Activated CD8-positive, alpha-beta T cell treated with anti-CD3 and anti-CD28 coated beads, Interleukin-2, amount 10 ng/mL, durations not matched to agents 7 days and 5 days (primary cell): ENCODE data around the gene TPK1. TPM values are rescaled to one million over a fixed set of nuclear protein-coding genes. Genes with fewer than 3 reads are reported as not detected.

ENCODE experiments used
- ATAC-seq: fragments of 150-1000 bp; cut with Tn5 transposase; one replicate; pipeline ENCODE4 v1.10.0; 2021; ENCODE audit warnings: moderate library complexity
- CTCF ChIA-PET: fragments of 350-600 bp; sonication (Branson Sonifier 250); formaldehyde crosslinking; loops from one replicate; lab custom pipeline; 2021; ENCODE audit warnings: antibody characterized with exemption; lab: Charles Lee
- POLR2A ChIA-PET: fragments of 350-600 bp; sonication (Branson Sonifier 250); formaldehyde crosslinking; loops from one replicate; lab custom pipeline; 2021; ENCODE audit warnings: antibody characterized with exemption; lab: Charles Lee
- DNase-seq: peaks from one replicate; pipeline ENCODE4 v3.0.0-alpha.2; 2020
- H3K27ac Mint-ChIP-seq: one replicate; pipeline ENCODE4 v1.8.0; 2021; ENCODE audit warnings: mild to moderate bottlenecking, mixed read lengths
- H3K27me3 Mint-ChIP-seq: one replicate; pipeline ENCODE4 v1.8.0; 2021; ENCODE audit warnings: low read depth, mixed read lengths
- H3K36me3 Mint-ChIP-seq: one replicate; pipeline ENCODE4 v1.8.0; 2021; ENCODE audit warnings: low read depth, mixed read lengths
- H3K4me1 Mint-ChIP-seq: one replicate; pipeline ENCODE4 v1.8.0; 2021; ENCODE audit warnings: low read depth, mixed read lengths
- H3K4me3 Mint-ChIP-seq: one replicate; pipeline ENCODE4 v1.8.0; 2021; ENCODE audit warnings: mild to moderate bottlenecking, mixed read lengths
- H3K9me3 Mint-ChIP-seq: one replicate; pipeline ENCODE4 v1.8.0; 2022; ENCODE audit warnings: mixed read lengths; ENCODE audit not compliant: insufficient read depth
- total RNA-seq, 2 experiments: library from RNA; stranded (reverse); gene quantifications; one replicate each; pipeline ENCODE4 v1.2.3, GENCODE V29; 2021

The TPK1 gene
- total RNA-seq, 2 experiments from 2014 or later: 10.2 to 10.7 TPM

DNA sequence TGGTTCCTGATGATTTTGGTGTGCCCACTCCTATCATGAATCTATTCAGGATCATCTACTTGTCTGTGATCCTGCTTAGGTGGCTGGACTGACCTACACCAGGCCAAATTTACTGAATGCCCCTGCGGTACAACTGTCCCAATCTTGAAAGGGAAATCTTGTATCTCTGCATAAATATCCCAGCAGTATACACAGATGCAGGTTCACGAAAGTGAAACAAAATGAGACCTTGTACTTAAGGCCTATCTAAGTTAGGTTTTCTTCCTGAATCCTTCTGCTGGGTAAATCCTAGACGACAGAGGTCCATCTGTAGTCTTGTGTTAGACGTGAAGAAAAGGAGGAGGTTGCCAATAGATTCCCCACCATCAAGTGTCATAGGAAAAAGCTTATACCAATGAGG is 346.9 kb downstream of the TPK1 start:
- no peaks in the 10 kb centered on the region for H3K9me3 Mint-ChIP-seq
- no peak overlapping the region for H3K27ac Mint-ChIP-seq
- H3K4me3 Mint-ChIP-seq: no peak overlapping the region
- no peaks in the 10 kb centered on the region for H3K36me3 Mint-ChIP-seq
- DNase-seq: no peak
- H3K4me1 Mint-ChIP-seq: peaks cover 10% of the 10 kb centered on the region
- no peaks in the 10 kb centered on the region for H3K27me3 Mint-ChIP-seq
- ChIA-PET POLR2A (no interaction called here), CTCF (no interaction called here)
- no peak for ATAC-seq

DNA sequence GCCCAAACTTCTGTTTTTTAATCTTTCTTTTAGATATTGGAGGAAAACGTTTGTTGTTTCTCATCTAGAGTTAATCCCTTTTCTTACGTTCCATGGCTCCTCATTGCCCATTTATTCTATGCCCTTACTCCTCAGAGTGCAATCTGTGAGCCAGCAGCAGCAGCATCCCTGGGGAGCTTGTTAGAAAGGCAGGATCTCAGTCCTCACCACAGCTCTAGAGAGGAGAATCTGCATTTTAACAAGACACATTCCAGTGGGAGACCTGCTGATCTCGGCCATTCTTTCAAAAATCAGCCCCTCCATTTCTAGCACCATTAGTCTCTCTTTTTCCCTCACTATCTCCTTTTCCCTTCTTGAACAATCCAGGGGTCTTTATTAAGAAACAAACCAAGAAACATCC is 348.0 kb downstream of the TPK1 start:
- ChIA-PET POLR2A (no interaction called here), CTCF (no interaction called here)
- H3K27me3 Mint-ChIP-seq: no peaks in the 10 kb centered on the region
- no peak for DNase-seq
- H3K4me3 Mint-ChIP-seq: no peak overlapping the region
- H3K27ac Mint-ChIP-seq: no peak overlapping the region
- ATAC-seq: no peak
- no peaks in the 10 kb centered on the region for H3K9me3 Mint-ChIP-seq
- peaks cover 13% of the 10 kb centered on the region for H3K4me1 Mint-ChIP-seq
- no peaks in the 10 kb centered on the region for H3K36me3 Mint-ChIP-seq

- ATAC-seq (no peak), DNase-seq (no peak)
- no peaks in the 10 kb centered on the region for H3K36me3 Mint-ChIP-seq
- no peak overlapping the region for H3K4me3 Mint-ChIP-seq
- POLR2A ChIA-PET: no interaction called here
- H3K4me1 Mint-ChIP-seq: peaks cover 3% of the 10 kb centered on the region
- CTCF ChIA-PET: no interaction called here
- H3K27ac Mint-ChIP-seq: no peak overlapping the region
- no peaks in the 10 kb centered on the region for H3K27me3 Mint-ChIP-seq
- no peaks in the 10 kb centered on the region for H3K9me3 Mint-ChIP-seq
Measured at GRCh38 chr7:144484445-144484844, 351.4 kb downstream of the TPK1 start.

GRCh38 chr7:144483189-144483588 is 352.7 kb downstream of the TPK1 start:
- POLR2A ChIA-PET: no interaction called here
- ATAC-seq (no peak), DNase-seq (no peak)
- no peak overlapping the region for H3K4me3 Mint-ChIP-seq
- H3K27me3 Mint-ChIP-seq: no peaks in the 10 kb centered on the region
- no peak overlapping the region for H3K27ac Mint-ChIP-seq
- no peaks in the 10 kb centered on the region for H3K36me3 Mint-ChIP-seq
- CTCF ChIA-PET: no interaction called here
- H3K9me3 Mint-ChIP-seq: no peaks in the 10 kb centered on the region
- H3K4me1 Mint-ChIP-seq: peaks cover 3% of the 10 kb centered on the region

- no peak overlapping the region for H3K4me3 Mint-ChIP-seq
- H3K9me3 Mint-ChIP-seq: no peaks in the 10 kb centered on the region
- H3K4me1 Mint-ChIP-seq: peaks cover 3% of the 10 kb centered on the region
- no peaks in the 10 kb centered on the region for H3K36me3 Mint-ChIP-seq
- DNase-seq (no peak), ATAC-seq (no peak)
- no peaks in the 10 kb centered on the region for H3K27me3 Mint-ChIP-seq
- H3K27ac Mint-ChIP-seq: no peak overlapping the region
- ChIA-PET POLR2A (no interaction called here), CTCF (no interaction called here)
Measured at GRCh38 chr7:144481833-144482232, 354.0 kb downstream of the TPK1 start.

DNA sequence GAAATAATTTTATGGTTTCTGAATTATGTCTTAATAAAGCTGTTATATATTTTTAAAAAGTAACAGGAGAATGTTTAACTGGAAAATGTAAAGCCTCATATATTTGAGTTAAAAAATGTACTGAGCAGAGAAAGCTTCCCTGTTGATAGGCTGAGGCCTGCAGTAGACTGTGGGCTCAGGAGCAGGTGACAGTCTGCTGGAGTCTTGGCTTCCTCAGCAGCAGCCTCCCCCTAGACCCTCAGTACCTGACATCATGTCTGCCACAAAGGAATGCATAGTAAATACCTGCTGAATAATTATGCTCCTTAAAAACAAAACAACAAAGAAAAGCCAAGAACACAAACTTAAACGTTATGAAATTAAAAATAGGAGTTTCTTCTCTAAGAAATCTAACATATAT is 358.5 kb downstream of the TPK1 start:
- CTCF ChIA-PET: no interaction called here
- ATAC-seq: no peak
- POLR2A ChIA-PET: no interaction called here
- no peak for DNase-seq
- Mint-ChIP-seq H3K4me1 (no peaks in the 10 kb centered on the region), H3K4me3 (no peak overlapping the region), H3K36me3 (no peaks in the 10 kb centered on the region), H3K27me3 (no peaks in the 10 kb centered on the region), H3K27ac (no peak overlapping the region), H3K9me3 (no peaks in the 10 kb centered on the region)

DNA sequence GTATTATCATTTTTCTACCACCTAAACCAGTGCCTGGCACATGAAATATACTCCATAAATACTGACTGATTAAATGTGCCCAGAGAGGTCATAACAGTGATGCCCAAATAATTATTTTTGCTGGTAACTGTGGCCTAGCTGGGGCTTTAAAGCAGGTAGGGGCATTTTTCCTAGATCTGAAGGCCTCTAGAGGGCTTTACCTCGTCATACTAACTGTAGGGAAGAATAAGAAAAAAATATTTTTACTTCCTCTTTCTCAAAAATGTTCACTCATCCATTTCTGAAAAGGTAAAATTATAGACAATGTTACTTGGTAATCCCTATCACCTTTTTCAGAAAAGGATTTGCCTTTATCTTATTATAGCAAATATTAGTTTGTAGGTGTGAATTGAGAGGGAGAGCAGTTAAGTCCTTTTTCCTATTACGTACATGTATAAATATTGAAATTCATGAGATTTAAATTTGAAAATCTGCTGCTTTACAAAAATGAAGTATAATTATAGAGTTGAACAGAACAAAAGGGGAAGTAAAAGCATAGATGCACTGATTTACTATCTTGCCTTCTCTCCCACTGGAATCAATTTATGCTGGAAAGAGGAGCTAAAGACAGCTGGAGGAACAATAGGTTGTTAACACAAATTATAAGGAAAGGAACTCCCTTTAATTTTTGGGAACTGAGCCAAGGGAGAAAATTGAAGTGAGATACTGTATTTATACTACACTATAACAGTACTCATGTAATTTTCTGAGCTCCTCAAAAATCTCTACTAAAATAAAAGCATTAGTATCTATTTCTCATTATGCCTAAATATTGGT is 360.8 kb downstream of the TPK1 start:
- no peak for ATAC-seq
- CTCF ChIA-PET: no interaction called here
- Mint-ChIP-seq H3K27me3 (no peaks in the 10 kb centered on the region), H3K4me1 (no peaks in the 10 kb centered on the region), H3K9me3 (no peaks in the 10 kb centered on the region), H3K36me3 (no peaks in the 10 kb centered on the region), H3K4me3 (no peak overlapping the region), H3K27ac (no peak overlapping the region)
- POLR2A ChIA-PET: no interaction called here
- no peak for DNase-seq

GRCh38 chr7:144474363-144474762 is 361.5 kb downstream of the TPK1 start:
- no peaks in the 10 kb centered on the region for H3K27me3 Mint-ChIP-seq
- CTCF ChIA-PET: no interaction called here
- no peak for DNase-seq

DNA sequence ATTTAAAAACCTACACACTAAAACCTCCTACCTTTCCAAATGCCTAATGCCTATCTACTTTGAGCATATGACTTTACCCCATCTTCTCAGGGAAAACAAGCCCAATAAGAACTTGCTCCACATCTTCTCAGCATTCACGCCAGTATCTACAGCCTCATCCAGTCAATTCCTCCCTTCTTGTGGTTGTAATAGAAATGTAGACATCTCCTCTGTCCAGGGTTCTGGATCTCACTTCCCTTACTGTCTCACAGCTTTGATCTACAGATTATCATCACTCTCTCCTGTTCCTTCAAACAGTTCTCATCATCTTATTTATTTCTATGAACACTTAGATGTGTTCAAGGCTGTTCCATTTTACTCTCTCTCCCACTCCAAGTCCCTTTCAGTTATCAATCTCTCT is 361.9 kb downstream of the TPK1 start:
- DNase-seq (no peak), ATAC-seq (no peak)
- Mint-ChIP-seq H3K27ac (no peak overlapping the region), H3K4me3 (no peak overlapping the region), H3K4me1 (no peaks in the 10 kb centered on the region), H3K27me3 (no peaks in the 10 kb centered on the region), H3K36me3 (no peaks in the 10 kb centered on the region), H3K9me3 (no peaks in the 10 kb centered on the region)
- CTCF ChIA-PET: no interaction called here
- POLR2A ChIA-PET: no interaction called here

More at GRCh38 chr7:144474363-144474762, 361.5 kb downstream of the TPK1 start:
- POLR2A ChIA-PET: no interaction called here
- Mint-ChIP-seq H3K9me3 (no peaks in the 10 kb centered on the region), H3K4me3 (no peak overlapping the region), H3K4me1 (no peaks in the 10 kb centered on the region), H3K27ac (no peak overlapping the region), H3K36me3 (no peaks in the 10 kb centered on the region)
- no peak for ATAC-seq

DNA sequence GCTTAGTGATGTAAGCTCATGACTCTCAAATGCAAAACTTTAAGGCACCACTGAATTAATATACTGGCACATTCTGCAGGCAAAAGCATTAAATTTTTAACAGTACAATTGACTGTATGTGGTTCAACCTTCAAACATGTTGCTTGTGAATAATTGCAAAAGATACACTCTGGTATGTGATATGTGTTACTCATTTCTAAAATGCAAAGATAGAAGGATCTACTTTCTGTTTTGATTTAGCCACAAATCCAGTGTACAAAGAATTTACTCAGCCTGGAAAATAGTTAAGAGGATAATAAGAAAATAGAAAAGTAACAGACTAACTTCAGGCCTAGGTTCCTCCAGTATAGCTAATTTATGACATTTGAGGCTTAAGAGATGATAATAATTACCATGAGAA is 365.8 kb downstream of the TPK1 start:
- Mint-ChIP-seq H3K27ac (no peak overlapping the region), H3K36me3 (no peaks in the 10 kb centered on the region), H3K27me3 (no peaks in the 10 kb centered on the region), H3K9me3 (peaks cover under 1% of the 10 kb centered on the region), H3K4me1 (no peaks in the 10 kb centered on the region), H3K4me3 (no peak overlapping the region)
- POLR2A ChIA-PET: no interaction called here
- CTCF ChIA-PET: no interaction called here
- no peak for ATAC-seq
- no peak for DNase-seq

GRCh38 chr7:144468990-144469732 is 366.7 kb downstream of the TPK1 start:
- Mint-ChIP-seq H3K9me3 (peaks cover 4% of the 10 kb centered on the region), H3K4me3 (no peak overlapping the region), H3K4me1 (no peaks in the 10 kb centered on the region), H3K27me3 (no peaks in the 10 kb centered on the region), H3K36me3 (no peaks in the 10 kb centered on the region), H3K27ac (no peak overlapping the region)
- ATAC-seq: no peak
- ChIA-PET POLR2A (no interaction called here), CTCF (no interaction called here)
- no peak for DNase-seq

DNA sequence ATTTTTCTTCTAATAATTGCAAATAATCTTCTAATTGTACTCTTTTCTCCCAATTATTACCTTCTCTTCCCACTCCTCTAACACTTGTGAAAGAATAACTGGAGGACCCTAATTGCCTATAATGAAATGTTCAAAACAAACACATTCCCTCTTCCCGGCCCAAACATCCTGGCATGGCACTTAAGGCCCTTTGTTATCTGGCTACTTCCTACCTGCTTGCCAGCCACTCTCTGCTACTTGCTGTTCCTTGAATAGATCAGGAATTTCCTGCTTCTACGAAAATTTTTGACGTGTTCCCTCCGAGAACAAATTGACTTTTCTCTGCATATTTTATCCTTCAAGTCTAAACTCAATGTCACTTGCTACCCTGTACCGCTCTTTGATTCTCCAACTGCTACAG is 376.2 kb downstream of the TPK1 start:
- peaks cover 4% of the 10 kb centered on the region for H3K9me3 Mint-ChIP-seq
- CTCF ChIA-PET: no interaction called here
- H3K4me1 Mint-ChIP-seq: no peaks in the 10 kb centered on the region
- H3K36me3 Mint-ChIP-seq: no peaks in the 10 kb centered on the region
- no peak overlapping the region for H3K27ac Mint-ChIP-seq
- ATAC-seq (no peak), DNase-seq (no peak)
- H3K4me3 Mint-ChIP-seq: no peak overlapping the region
- H3K27me3 Mint-ChIP-seq: no peaks in the 10 kb centered on the region
- POLR2A ChIA-PET: no interaction called here
